ENCODE results near the gene ABCD1. TPM values are rescaled to one million over a fixed set of nuclear protein-coding genes. Genes with fewer than 3 reads are reported as not detected.
"Not testable (repeated sequence)": the region's sequence is repeated elsewhere in the genome, so short reads cannot be mapped to it uniquely, and the experiment has no call there.

The ABCD1 gene
- total RNA-seq, 2 donors from 2014 or later: 12.7 to 16.8 TPM

GRCh38 chrX:153692611-153693156 is 32.0 kb upstream of the ABCD1 start:
- Histone ChIP-seq H3K27ac (no peak overlapping the region), H3K36me3 (no peaks in the 10 kb centered on the region), H3K27me3 (no peaks in the 10 kb centered on the region), H3K4me1 (no peaks in the 10 kb centered on the region), H3K4me3 (no peak overlapping the region), H3K9ac (ENCODE audit: low read depth in 2 of 2, low read length in 2 of 2) (no peak overlapping the region), H3K9me3 (no peaks in the 10 kb centered on the region)
- DNase-seq: no peak
- intact Hi-C loops (cut with DNase I): no loop called here
- no peak for TF ChIP-seq CTCF (IDR thresholded peaks at IDR 0.05)

- Histone ChIP-seq H3K27me3 (no peaks in the 10 kb centered on the region), H3K4me1 (no peaks in the 10 kb centered on the region), H3K27ac (no peak overlapping the region), H3K36me3 (no peaks in the 10 kb centered on the region), H3K4me3 (no peak overlapping the region), H3K9me3 (no peaks in the 10 kb centered on the region), H3K9ac (ENCODE audit: low read depth in 2 of 2, low read length in 2 of 2) (no peak overlapping the region)
- intact Hi-C loops (cut with DNase I): no loop called here
- DNase-seq: no peak
- TF ChIP-seq CTCF (IDR thresholded peaks at IDR 0.05): no peak
These were observed 31.2 kb upstream of the ABCD1 start for GRCh38 chrX:153693216-153694086.

GRCh38 chrX:153694256-153694655 is 30.4 kb upstream of the ABCD1 start:
- H3K4me1 ChIP-seq; H3K9me3 ChIP-seq; DNase-seq; H3K9ac ChIP-seq (ENCODE audit: low read depth in 2 of 2, low read length in 2 of 2); intact Hi-C loops (cut with DNase I); H3K27ac ChIP-seq; H3K4me3 ChIP-seq; H3K36me3 ChIP-seq; H3K27me3 ChIP-seq: not testable (repeated sequence)

- Histone ChIP-seq H3K9me3 (no peaks in the 10 kb centered on the region), H3K27me3 (no peaks in the 10 kb centered on the region), H3K36me3 (no peaks in the 10 kb centered on the region), H3K4me3 (no peak overlapping the region), H3K4me1 (no peaks in the 10 kb centered on the region), H3K9ac (ENCODE audit: low read depth in 2 of 2, low read length in 2 of 2) (no peak overlapping the region), H3K27ac (no peak overlapping the region)
- intact Hi-C loops (cut with DNase I): no loop called here
- no peak for DNase-seq
- no peak for TF ChIP-seq CTCF (IDR thresholded peaks at IDR 0.05)
These were observed 29.9 kb upstream of the ABCD1 start for GRCh38 chrX:153694687-153695270.

- H3K36me3 ChIP-seq: no peaks in the 10 kb centered on the region
- intact Hi-C loops (cut with DNase I): no loop called here
- DNase-seq: no peak
- no peak overlapping the region for H3K4me3 ChIP-seq
- TF ChIP-seq CTCF (IDR thresholded peaks at IDR 0.05): no peak
- H3K9me3 ChIP-seq: no peaks in the 10 kb centered on the region
- no peaks in the 10 kb centered on the region for H3K27me3 ChIP-seq
- H3K27ac ChIP-seq: no peak overlapping the region
- H3K9ac ChIP-seq (ENCODE audit: low read depth in 2 of 2, low read length in 2 of 2): no peak overlapping the region
- H3K4me1 ChIP-seq: no peaks in the 10 kb centered on the region
These were observed 28.6 kb upstream of the ABCD1 start for GRCh38 chrX:153696100-153696499.

- not testable (repeated sequence) for H3K27me3 ChIP-seq, DNase-seq
These were observed 28.1 kb upstream of the ABCD1 start for GRCh38 chrX:153696538-153696937.

GRCh38 chrX:153696986-153697722 is 27.5 kb upstream of the ABCD1 start:
- H3K9me3 ChIP-seq; H3K27ac ChIP-seq; H3K9ac ChIP-seq (ENCODE audit: low read depth in 2 of 2, low read length in 2 of 2); H3K4me3 ChIP-seq; H3K4me1 ChIP-seq; H3K36me3 ChIP-seq; H3K27me3 ChIP-seq; DNase-seq; intact Hi-C loops (cut with DNase I): not testable (repeated sequence)

More at GRCh38 chrX:153696538-153696937, 28.1 kb upstream of the ABCD1 start:
- H3K27ac ChIP-seq; H3K4me3 ChIP-seq; H3K4me1 ChIP-seq; H3K9me3 ChIP-seq; intact Hi-C loops (cut with DNase I); H3K9ac ChIP-seq (ENCODE audit: low read depth in 2 of 2, low read length in 2 of 2); H3K36me3 ChIP-seq: not testable (repeated sequence)
